Measurements from ENCODE around the gene GPR173.

Gene GPR173

DNA sequence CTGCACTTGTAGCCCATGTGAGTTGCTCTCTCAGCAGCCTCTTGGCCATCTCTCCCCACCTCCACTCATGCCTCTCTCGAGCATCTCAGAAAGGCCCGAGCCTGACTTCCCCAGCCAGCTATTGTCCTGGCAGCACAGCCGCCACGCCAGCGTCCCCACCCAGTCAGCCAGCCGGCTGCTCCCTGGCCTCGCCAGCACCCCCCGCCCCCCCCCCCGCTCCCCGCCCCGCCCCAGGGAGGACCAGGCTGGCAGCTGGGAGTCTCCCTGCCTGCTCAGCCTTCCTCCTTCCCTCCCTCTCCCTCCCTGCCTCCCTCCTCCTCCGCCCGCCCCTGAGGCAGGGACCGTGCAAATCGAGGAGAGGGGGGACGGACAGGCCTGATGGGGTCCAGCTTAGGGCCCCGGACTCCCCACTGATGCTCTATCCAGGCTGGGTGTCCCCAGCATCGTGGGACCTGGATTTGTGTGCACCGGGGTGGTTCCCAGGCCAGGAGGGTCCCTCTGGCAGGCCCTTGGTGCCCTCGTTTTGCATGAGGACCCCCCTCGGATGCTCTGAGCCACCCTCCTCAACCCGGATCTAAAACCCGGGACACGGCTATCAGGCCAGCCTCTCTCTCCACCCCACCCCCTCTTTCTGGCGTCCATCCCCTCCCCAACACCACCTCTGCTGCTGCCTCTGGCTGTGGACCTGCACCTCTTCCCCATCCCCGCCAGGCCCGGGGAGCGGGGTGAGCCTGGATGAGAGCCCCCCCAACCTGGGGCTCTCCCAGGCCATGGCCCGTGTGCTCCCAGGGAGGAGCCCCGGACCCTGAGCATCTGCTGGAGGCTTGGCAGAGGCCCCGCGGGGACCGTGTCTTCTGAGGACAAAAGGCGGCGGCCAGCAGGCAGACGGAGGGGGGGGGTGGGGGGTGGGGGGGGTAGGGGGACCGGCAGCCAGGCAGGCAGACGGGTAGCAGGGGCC is at the start of gene GPR173:
Gene GPR173, plus strand, starts transcription at position 621 of the 958 bp plus-strand sequence. CDS start 27,833 bp downstream, outside the sequence.
- DNase-seq (ENCODE audit: low spot score), result no peak

GRCh38 chrX:53000447-53001135 is 48.0 kb upstream of the GPR173 start:
- no peak for DNase-seq (ENCODE audit: low spot score)

- no peak for DNase-seq (ENCODE audit: low spot score)
Observed at GRCh38 chrX:53001958-53002357, 46.6 kb upstream of the GPR173 start.

- no peak for DNase-seq (ENCODE audit: low spot score)
Observed at GRCh38 chrX:53003111-53003510, 45.5 kb upstream of the GPR173 start.

DNA sequence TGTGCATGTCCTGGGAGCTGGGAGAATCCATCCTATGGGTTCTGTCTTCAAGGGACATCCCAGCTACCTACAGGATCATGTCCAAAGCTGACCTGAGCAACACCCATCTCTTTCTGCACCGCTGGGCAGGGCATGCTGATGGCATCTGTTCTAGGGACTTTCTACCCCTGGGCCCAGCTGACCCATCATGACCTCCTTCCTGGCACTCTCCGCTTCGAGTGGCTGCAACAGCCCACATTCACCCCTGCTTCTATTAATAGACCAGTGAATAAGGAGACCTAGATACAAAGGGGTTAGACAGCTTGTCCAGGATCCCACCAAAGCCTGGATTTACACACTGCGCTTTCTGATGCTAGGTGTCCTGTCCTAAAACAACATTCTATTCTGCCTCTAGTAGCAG is 44.6 kb upstream of the GPR173 start:
- DNase-seq (ENCODE audit: low spot score), result no peak

- DNase-seq (ENCODE audit: low spot score), result no peak
Observed at GRCh38 chrX:53004811-53005210, 43.8 kb upstream of the GPR173 start.

DNA sequence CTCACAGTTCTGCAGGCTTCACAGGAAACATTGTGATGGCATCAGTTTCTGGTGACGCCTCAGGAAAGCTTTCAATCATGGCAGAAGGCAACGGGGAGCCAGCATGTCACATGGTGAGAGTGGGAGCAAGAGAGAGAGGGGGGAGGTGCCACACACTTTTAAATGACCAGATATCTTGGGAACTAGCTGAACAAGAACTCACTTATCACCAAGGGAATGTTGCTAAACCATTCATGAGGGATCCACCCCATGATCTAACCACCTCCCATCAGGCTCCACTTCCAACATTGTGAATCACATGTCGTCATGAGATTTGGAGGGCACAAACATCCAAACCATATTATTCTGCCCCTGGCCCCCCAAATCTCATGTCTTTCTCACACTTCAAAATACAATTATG is 43.3 kb upstream of the GPR173 start:
- no peak for DNase-seq (ENCODE audit: low spot score)

DNA sequence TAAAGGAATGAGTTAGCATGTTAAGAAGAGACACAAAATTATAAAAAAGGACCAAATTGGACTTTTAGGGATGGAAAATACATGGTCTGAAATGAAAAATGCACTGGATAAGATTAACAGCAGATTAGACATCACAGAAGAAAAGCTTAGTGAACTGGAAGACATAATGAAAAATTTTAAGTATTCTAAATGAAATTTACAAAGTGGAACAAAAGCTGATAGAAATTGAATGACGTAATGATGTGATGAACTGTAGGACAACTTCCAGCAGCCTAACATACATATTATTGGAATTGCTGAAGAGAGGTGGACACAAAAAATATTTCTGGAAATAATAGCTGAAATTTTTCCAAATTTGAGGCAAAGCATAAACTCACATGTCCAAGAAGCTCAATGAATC is 39.6 kb upstream of the GPR173 start:
- no peak for DNase-seq (ENCODE audit: low spot score)

GRCh38 chrX:53013291-53013690 is 35.3 kb upstream of the GPR173 start:
- DNase-seq (ENCODE audit: low spot score), result no peak

DNA sequence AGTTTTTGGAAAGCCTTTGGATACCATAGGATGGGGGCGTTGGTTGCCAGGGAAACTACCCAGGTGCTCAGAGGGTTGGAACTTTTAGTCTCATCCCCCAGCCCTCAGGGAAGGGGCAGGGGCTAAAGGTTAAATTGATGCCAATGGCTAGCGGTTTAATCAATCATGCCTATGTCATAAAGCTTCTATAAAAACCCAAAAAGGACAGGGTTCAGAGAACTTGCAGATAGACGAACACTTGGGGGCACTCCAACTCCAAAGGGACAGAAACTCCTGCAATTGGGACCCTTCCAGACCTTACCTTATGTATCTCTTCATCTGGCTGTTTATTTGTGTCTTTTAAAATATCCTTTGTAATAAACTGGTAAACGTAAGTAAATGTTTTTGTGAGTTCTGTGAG is 30.0 kb upstream of the GPR173 start:
- no peak for DNase-seq (ENCODE audit: low spot score)

DNA sequence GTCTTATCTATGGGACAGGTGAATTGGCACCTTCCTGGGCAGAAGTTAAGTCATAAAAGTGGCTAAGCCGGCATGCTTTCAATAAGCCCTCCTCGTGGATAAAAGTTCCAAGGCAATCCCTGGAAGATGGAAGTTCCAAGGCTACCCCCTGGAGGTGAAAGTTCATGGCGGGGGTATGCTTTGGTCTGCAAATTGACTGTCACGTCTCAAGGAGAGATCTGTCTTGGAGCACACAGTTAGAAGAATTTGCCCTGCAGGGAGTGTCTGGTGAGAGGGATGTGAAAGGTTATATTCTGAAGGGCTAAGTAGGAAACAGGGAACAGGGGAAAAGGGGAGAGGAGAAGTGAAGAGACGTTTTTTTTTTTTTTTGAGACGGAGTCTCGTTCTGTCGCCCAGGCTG is 26.2 kb upstream of the GPR173 start:
- DNase-seq (ENCODE audit: low spot score), result no peak

GRCh38 chrX:53028678-53029077 is 19.9 kb upstream of the GPR173 start:
- DNase-seq (ENCODE audit: low spot score), result no peak

GRCh38 chrX:53031380-53031779 is 17.2 kb upstream of the GPR173 start:
- DNase-seq (ENCODE audit: low spot score), result no peak

DNA sequence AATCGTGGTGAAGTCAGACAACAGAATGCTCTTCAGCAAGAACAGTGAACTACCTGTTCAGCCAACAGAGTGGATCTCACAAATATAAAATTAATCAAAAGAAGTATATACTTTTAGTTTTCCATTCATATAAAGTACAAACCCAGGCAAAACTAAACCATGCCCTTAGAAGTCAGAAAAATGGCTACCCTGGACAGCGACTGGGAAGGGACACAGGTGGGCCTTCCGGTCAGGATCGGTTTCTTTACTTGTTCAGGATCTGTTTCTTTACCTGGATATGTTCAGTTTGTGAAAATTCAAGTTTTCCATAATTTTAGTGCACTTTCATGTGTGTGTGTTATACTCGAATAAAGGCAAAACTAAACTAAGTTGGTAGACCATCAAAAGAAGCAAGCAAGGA is 12.4 kb upstream of the GPR173 start:
- DNase-seq (ENCODE audit: low spot score), result no peak

- no peak for DNase-seq (ENCODE audit: low spot score)
Observed at GRCh38 chrX:53039236-53039635, 9.4 kb upstream of the GPR173 start.

- DNase-seq (ENCODE audit: low spot score), result no peak
Observed at GRCh38 chrX:53044995-53045394, 3.6 kb upstream of the GPR173 start.

DNA sequence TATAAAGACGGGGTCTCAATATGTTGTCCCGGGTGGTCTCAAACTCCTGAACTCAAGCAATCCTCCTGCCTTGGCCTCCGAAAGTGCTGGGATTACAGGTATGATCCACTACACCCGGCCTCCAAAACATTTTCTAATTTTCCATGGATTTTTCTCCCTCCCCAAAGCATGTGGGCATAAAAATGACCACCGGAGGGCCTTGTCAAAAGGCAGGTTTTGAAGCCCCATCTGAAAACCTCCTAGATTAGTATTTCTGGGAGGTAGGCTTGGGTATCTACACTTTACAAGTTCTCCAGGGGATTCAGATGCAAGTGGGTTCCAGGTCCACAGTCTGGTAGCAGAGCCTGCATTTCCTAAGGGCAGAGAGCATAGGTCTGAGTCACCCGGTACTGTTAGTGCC is 1.4 kb upstream of the GPR173 start:
- no peak for DNase-seq (ENCODE audit: low spot score)

DNA sequence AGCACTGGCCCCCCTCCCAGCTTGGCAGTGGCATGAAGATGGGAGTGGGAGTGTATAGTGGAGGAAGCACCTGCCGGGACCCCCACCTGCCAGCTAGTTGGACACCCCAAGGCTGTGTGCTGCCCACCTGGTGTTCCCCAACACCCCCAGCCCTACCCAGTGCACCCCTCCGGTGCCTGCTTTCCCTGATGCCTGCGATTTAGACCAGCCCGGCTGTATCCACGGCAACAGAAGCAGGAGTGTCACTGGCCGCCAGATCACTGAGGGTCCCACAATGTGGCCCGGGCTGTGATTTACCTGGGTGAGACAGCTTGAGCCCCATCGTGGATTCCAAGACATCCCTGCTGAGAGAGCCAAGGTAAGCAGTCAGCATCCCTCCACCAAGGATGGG is 533 bp downstream of the GPR173 start:
- DNase-seq (ENCODE audit: low spot score), result no peak

DNA sequence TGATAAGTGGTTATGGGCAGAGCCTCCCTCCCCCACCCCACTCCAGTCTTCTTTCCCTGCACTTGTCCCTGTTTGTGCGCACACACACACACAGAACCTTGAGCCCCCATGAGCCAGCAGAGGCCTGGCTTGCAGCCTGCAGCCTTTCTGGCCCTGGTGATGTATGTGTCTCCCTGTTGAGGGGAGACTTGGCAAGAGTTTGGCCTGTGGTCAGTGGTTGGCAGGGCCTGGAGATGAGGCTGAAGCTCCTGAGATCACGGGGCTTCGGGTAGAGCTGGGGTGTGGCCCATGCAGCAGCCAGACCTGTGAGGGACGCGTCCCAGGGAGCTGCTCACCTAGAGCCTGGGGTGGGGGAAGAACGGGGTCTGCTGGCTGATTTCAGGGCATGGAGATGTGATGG is 2.3 kb downstream of the GPR173 start:
- DNase-seq (ENCODE audit: low spot score), result no peak

DNA sequence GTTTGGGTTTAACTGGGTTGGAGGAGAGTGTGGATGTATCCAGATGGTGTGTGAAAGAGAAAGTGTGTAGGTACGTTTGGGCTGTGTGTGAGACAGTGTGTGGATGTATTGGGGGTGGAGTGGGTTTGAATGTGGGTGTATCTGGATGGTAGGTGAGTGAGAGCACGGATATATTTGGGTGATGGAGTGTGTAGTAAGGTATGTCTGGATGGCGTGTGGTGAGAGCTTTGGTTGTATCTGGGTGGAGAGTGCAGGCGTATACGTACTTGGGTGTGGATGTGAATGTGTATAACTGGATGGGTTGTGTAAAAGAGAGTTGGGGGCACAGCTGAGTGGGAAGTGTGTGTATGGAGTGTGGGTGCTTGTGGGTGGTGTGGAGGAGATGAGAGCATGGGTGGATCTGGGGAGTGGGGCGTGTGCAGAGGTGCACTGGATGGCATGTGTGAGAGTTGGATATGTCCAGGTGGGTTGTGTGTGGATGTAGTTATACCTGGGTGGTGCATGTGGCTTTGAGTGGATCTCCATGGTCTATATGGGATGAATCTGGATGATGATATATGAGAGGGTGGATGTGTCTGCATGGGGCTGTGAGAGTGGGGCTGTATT is 6.8 kb downstream of the GPR173 start:
- DNase-seq (ENCODE audit: low spot score), result no peak

DNA sequence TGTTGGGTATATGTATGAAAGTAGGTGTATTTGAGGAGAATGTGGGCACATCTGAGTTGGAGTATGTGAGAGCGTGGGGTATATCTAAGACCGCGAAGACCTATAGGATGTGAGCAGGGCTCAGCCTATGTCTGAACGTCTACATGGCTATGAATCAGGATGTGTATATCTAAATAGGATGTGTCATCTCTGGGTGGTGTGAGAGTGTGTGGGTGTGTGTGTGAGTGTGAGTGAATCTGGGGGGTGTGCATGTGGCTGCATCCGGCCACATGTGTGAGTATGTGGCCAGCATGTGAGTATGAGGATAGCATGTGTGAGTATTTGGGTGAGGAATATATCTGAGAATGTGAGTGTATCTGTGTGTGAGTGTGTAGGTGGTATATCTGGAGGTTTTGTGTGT is 7.7 kb downstream of the GPR173 start:
- DNase-seq (ENCODE audit: low spot score), result no peak

DNA sequence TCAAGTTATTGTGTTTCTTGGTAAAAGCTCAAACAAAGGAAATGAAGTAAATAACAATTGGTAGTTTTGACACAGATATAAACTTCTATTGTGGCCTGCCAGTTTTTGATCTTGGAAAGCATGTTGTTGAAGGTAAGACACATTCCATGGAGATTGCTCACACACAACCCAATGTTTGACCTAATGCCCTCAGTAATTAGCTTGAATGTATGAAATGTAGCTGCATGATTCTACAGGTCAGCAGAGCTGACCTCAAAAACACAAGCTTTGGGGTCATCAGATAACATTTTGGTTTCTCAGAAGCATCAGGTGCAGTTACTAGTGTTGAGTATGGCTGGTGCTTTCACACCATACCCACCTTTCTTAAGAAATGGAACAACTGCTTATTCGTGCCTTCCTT is 16.5 kb downstream of the GPR173 start:
- no peak for DNase-seq (ENCODE audit: low spot score)

DNA sequence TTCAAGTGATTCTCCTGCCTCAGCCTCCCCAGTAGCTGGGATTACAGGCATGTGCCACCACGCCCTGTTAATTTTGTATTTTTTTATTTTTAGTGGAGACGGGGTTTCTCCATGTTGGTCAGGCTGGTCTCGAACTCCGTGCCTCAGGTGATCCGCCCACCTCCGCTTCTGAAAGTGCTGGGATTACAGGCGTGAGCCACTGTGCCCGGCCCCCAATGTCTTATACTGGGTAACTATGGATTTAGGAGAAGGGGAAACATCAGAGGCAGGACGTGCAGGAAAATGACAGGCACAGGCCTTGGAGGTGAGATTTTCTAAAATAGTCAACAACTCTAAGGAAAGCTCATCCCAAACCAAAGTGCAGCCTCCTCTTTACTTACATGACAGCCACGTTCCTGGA is 22.5 kb downstream of the GPR173 start:
- no peak for DNase-seq (ENCODE audit: low spot score)

Measured in HuH-7.5 (cell line).